Measurements from ENCODE around the gene ACP1.
"Not testable (repeated sequence)": the region's sequence is repeated elsewhere in the genome, so short reads cannot be mapped to it uniquely, and the experiment has no call there.

The ACP1 gene

GRCh38 chr2:310994-311393 is 46.2 kb downstream of the ACP1 start:
- H3K27ac ChIP-seq, result no peak overlapping the region
- H2AFZ ChIP-seq, result no peak overlapping the region
- no peak overlapping the region for H3K9ac ChIP-seq
- H3K9me3 ChIP-seq (ENCODE audit: control insufficient read depth, low read length), result no peaks in the 10 kb centered on the region
- no peaks in the 10 kb centered on the region for H3K79me2 ChIP-seq
- no peak overlapping the region for H3K4me2 ChIP-seq (ENCODE audit: low read length)
- no peak for TF ChIP-seq CTCF (IDR thresholded peaks at IDR 0.05)
- H3K4me1 ChIP-seq, result no peaks in the 10 kb centered on the region
- H3K27me3 ChIP-seq (ENCODE audit: control insufficient read depth, insufficient read depth, low read length), result no peaks in the 10 kb centered on the region
- no peaks in the 10 kb centered on the region for H3K36me3 ChIP-seq (ENCODE audit: control insufficient read depth, insufficient read depth, low read length)
- no peak overlapping the region for H3K4me3 ChIP-seq (ENCODE audit: low read depth, low read length)

- H3K4me1 ChIP-seq, result no peaks in the 10 kb centered on the region
- no peak overlapping the region for H3K4me3 ChIP-seq (ENCODE audit: low read depth, low read length)
- H3K9me3 ChIP-seq (ENCODE audit: control insufficient read depth, low read length), result no peaks in the 10 kb centered on the region
- H3K27me3 ChIP-seq (ENCODE audit: control insufficient read depth, insufficient read depth, low read length), result no peaks in the 10 kb centered on the region
- H3K4me2 ChIP-seq (ENCODE audit: low read length), result no peak overlapping the region
- H3K9ac ChIP-seq, result no peak overlapping the region
- no peak for TF ChIP-seq CTCF (IDR thresholded peaks at IDR 0.05)
- H3K27ac ChIP-seq, result no peak overlapping the region
- no peaks in the 10 kb centered on the region for H3K79me2 ChIP-seq
- no peaks in the 10 kb centered on the region for H3K36me3 ChIP-seq (ENCODE audit: control insufficient read depth, insufficient read depth, low read length)
- H2AFZ ChIP-seq, result no peak overlapping the region
Measured at GRCh38 chr2:313991-314390, 49.2 kb downstream of the ACP1 start.

- Histone ChIP-seq H3K27me3 (ENCODE audit: control insufficient read depth, insufficient read depth, low read length) (no peaks in the 10 kb centered on the region), H3K36me3 (ENCODE audit: control insufficient read depth, insufficient read depth, low read length) (no peaks in the 10 kb centered on the region), H3K4me1 (no peaks in the 10 kb centered on the region), H3K27ac (no peak overlapping the region), H3K79me2 (no peaks in the 10 kb centered on the region), H3K4me2 (ENCODE audit: low read length) (no peak overlapping the region), H3K9me3 (ENCODE audit: control insufficient read depth, low read length) (no peaks in the 10 kb centered on the region), H2AFZ (no peak overlapping the region), H3K4me3 (ENCODE audit: low read depth, low read length) (no peak overlapping the region), H3K9ac (no peak overlapping the region)
- no peak for TF ChIP-seq CTCF (IDR thresholded peaks at IDR 0.05)
Measured at GRCh38 chr2:314561-315336, 50.0 kb downstream of the ACP1 start.

- H3K9ac ChIP-seq; H2AFZ ChIP-seq; H3K79me2 ChIP-seq; H3K4me3 ChIP-seq (ENCODE audit: low read depth, low read length); H3K27ac ChIP-seq; H3K9me3 ChIP-seq (ENCODE audit: control insufficient read depth, low read length); H3K27me3 ChIP-seq (ENCODE audit: control insufficient read depth, insufficient read depth, low read length); H3K4me1 ChIP-seq; H3K36me3 ChIP-seq (ENCODE audit: control insufficient read depth, insufficient read depth, low read length); H3K4me2 ChIP-seq (ENCODE audit: low read length): not testable (repeated sequence)
Measured at GRCh38 chr2:315925-316324, 51.2 kb downstream of the ACP1 start.

- no peak overlapping the region for H3K9ac ChIP-seq
- no peaks in the 10 kb centered on the region for H3K4me1 ChIP-seq
- H3K36me3 ChIP-seq (ENCODE audit: control insufficient read depth, insufficient read depth, low read length), result no peaks in the 10 kb centered on the region
- no peaks in the 10 kb centered on the region for H3K79me2 ChIP-seq
- no peak overlapping the region for H3K27ac ChIP-seq
- H3K27me3 ChIP-seq (ENCODE audit: control insufficient read depth, insufficient read depth, low read length), result no peaks in the 10 kb centered on the region
- no peak overlapping the region for H3K4me3 ChIP-seq (ENCODE audit: low read depth, low read length)
- no peak for TF ChIP-seq CTCF (IDR thresholded peaks at IDR 0.05)
- H3K9me3 ChIP-seq (ENCODE audit: control insufficient read depth, low read length), result no peaks in the 10 kb centered on the region
- H3K4me2 ChIP-seq (ENCODE audit: low read length), result no peak overlapping the region
- H2AFZ ChIP-seq, result no peak overlapping the region
Measured at GRCh38 chr2:316381-316780, 51.6 kb downstream of the ACP1 start.
